CD14-positive monocyte (primary cell): Measurements from ENCODE around the gene COL13A1. TPM values are rescaled to one million over a fixed set of nuclear protein-coding genes. Genes with fewer than 3 reads are reported as not detected.

Experiments
- DNase-seq, 3 donors: peaks; one replicate each; pipeline ENCODE4 v3.0.0-alpha.2; 2011 to 2022
- H2AFZ ChIP-seq: 2 replicates; pipeline ENCODE4 v1.6.0; 2012; ENCODE audit warnings: mild to moderate bottlenecking, low read depth, low read length, inconsistent platforms; ENCODE audit not compliant: insufficient read depth, poor library complexity, severe bottlenecking
- H3K27ac ChIP-seq, 2 donors: 1 replicate in 1 of 2; 2 replicates in 1 of 2; pipeline ENCODE4 v1.5.1; 2012 to 2013; ENCODE audit warnings: low read length in 2 of 2, control low read depth in 1 of 2, inconsistent platforms in 1 of 2, low read depth in 1 of 2, mild to moderate bottlenecking in 1 of 2
- H3K27me3 ChIP-seq, 2 donors: one replicate each; pipeline versions ENCODE4 v1.6.0 to v1.6.1; 2011 to 2013; ENCODE audit warnings: low read length in 2 of 2; ENCODE audit not compliant: control insufficient read depth in 2 of 2, insufficient read depth in 2 of 2
- H3K36me3 ChIP-seq, 2 donors: replicated peaks in 1 of 2; 1 replicate in 1 of 2; 2 replicates in 1 of 2; pipeline versions ENCODE4 v1.5.1 to v1.6.1; 2012 to 2013; ENCODE audit warnings: low read length in 2 of 2, control low read depth in 1 of 2, inconsistent platforms in 1 of 2, mild to moderate bottlenecking in 1 of 2; ENCODE audit not compliant: insufficient read depth in 2 of 2, control insufficient read depth in 1 of 2
- H3K4me1 ChIP-seq, 2 donors: 1 replicate in 1 of 2; 2 replicates in 1 of 2; pipeline versions ENCODE4 v1.5.1 to v1.6.1; 2012 to 2013; ENCODE audit warnings: low read length in 2 of 2, control low read depth in 1 of 2, inconsistent platforms in 1 of 2, mild to moderate bottlenecking in 1 of 2, moderate library complexity in 1 of 2; ENCODE audit not compliant: insufficient read depth in 2 of 2, control insufficient read depth in 1 of 2
- H3K4me2 ChIP-seq: replicated peaks from 2 replicates; pipeline ENCODE3; 2012; ENCODE audit warnings: low read length, moderate library complexity, mild to moderate bottlenecking; ENCODE audit not compliant: poor library complexity, severe bottlenecking; ENCODE audit errors: extremely low read depth
- H3K4me3 ChIP-seq, 3 experiments: fragments of 200-600 bp in 1 of 3; sonication (generic) in 1 of 3; replicated peaks in 1 of 3; 1 replicate in 2 of 3; 2 replicates in 1 of 3; pipeline ENCODE4 v1.5.1; 2011 to 2013; ENCODE audit warnings: low read length in 3 of 3, mild to moderate bottlenecking in 3 of 3, control low read depth in 2 of 3, low read depth in 2 of 3, inconsistent platforms in 1 of 3, moderate library complexity in 1 of 3
- H3K79me2 ChIP-seq: 2 replicates; pipeline ENCODE4 v1.6.0; 2012; ENCODE audit warnings: mild to moderate bottlenecking, control low read depth, inconsistent platforms, low read length, moderate library complexity; ENCODE audit not compliant: insufficient read depth
- H3K9ac ChIP-seq: 2 replicates; pipeline ENCODE4 v1.6.0; 2017; ENCODE audit warnings: low read length, mild to moderate bottlenecking; ENCODE audit not compliant: insufficient read depth, poor library complexity, severe bottlenecking
- H3K9me3 ChIP-seq, 2 donors: replicated peaks in 1 of 2; 1 replicate in 1 of 2; 2 replicates in 1 of 2; pipeline versions ENCODE4 v1.5.1 to v1.6.1; 2012 to 2013; ENCODE audit warnings: low read length in 2 of 2, control low read depth in 1 of 2; ENCODE audit not compliant: control insufficient read depth in 1 of 2, insufficient read depth in 1 of 2
- H4K20me1 ChIP-seq: 2 replicates; pipeline ENCODE4 v1.6.0; 2012; ENCODE audit warnings: mild to moderate bottlenecking, low read length, control low read depth, moderate library complexity; ENCODE audit not compliant: insufficient read depth
- H3K27ac Mint-ChIP-seq, 7 donors: one replicate each; pipeline ENCODE4 v1.8.0; 2020; ENCODE audit warnings: mild to moderate bottlenecking in 7 of 7, mixed read lengths in 7 of 7, moderate library complexity in 6 of 7, inconsistent platforms in 2 of 7
- H3K27me3 Mint-ChIP-seq, 3 donors: one replicate each; pipeline ENCODE4 v1.8.0; 2021 to 2022; ENCODE audit warnings: low read depth in 3 of 3, mild to moderate bottlenecking in 3 of 3, mixed read lengths in 3 of 3, moderate library complexity in 3 of 3, inconsistent platforms in 1 of 3
- H3K36me3 Mint-ChIP-seq, 2 donors: one replicate each; pipeline ENCODE4 v1.8.0; 2020; ENCODE audit warnings: mixed read lengths in 2 of 2, inconsistent platforms in 1 of 2, mild to moderate bottlenecking in 1 of 2
- H3K4me1 Mint-ChIP-seq: one replicate; pipeline ENCODE4 v1.8.0; 2020; ENCODE audit warnings: mild to moderate bottlenecking, mixed read lengths
- H3K4me3 Mint-ChIP-seq, 2 donors: one replicate each; pipeline ENCODE4 v1.8.0; 2020; ENCODE audit warnings: mild to moderate bottlenecking in 2 of 2, mixed read lengths in 2 of 2, moderate library complexity in 1 of 2
- H3K9me3 Mint-ChIP-seq, 7 donors: one replicate each; pipeline ENCODE4 v1.8.0; 2020 to 2022; ENCODE audit warnings: mixed read lengths in 7 of 7, mild to moderate bottlenecking in 6 of 7, moderate library complexity in 6 of 7, inconsistent platforms in 2 of 7
- WGBS: methylation state at CpG from one replicate; pipeline ENCODE4 v1.1.5; 2013; ENCODE audit warnings: missing lambda C conversion rate; ENCODE audit not compliant: insufficient coverage; 5-methylcytosine and 5-hydroxymethylcytosine counted together
- intact Hi-C, 2 donors: fragments of 100-400 bp; cut with micrococcal nuclease; formaldehyde crosslinking; loops; one replicate each; pipeline versions ENCODE4 v1.15.0 to v1.15.1; 2023
- polyA plus RNA-seq, 3 donors: library from polyadenylated mRNA; depleted of rRNA in 1 of 3; unstranded in 2 of 3; stranded (reverse) in 1 of 3; fragments of 300-500 nt in 2 of 3; fragments of >200 nt in 1 of 3; fragmentation: Illumina TruSeq in 2 of 3; gene quantifications; 1 replicate in 2 of 3; 2 replicates in 1 of 3; pipeline ENCODE4 v1.2.3, GENCODE V29; 2012 to 2021
- TF ChIP-seq, protein P1 (sequence below): fragments of 200-600 bp; IDR thresholded peaks from one replicate; pipeline ENCODE4 v1.8.0; 2022; ENCODE audit warnings: antibody characterized with exemption, mild to moderate bottlenecking

COL13A1 gene
- polyA plus RNA-seq, 3 donors: not detected

DNA sequence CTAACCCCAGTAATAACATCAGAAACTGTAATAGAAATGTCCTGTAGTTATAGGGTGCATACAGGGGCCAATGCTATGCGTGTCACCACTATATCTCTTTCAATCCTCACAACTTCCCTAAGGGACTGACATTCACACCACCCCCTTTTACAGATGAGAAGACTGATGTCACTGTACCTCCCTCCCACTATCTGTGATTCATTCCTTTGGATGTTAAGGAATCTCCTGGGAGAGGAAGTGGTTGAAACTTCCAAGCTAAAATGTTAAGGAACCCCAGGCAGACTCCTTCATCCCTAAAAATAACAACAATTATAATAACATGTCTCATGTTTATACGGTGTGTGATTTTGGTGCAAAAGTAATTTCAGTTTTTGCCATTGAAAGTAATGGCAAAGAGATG is 5.4 kb downstream of the COL13A1 start:
- no peak for DNase-seq
- TF ChIP-seq, protein P1, sequence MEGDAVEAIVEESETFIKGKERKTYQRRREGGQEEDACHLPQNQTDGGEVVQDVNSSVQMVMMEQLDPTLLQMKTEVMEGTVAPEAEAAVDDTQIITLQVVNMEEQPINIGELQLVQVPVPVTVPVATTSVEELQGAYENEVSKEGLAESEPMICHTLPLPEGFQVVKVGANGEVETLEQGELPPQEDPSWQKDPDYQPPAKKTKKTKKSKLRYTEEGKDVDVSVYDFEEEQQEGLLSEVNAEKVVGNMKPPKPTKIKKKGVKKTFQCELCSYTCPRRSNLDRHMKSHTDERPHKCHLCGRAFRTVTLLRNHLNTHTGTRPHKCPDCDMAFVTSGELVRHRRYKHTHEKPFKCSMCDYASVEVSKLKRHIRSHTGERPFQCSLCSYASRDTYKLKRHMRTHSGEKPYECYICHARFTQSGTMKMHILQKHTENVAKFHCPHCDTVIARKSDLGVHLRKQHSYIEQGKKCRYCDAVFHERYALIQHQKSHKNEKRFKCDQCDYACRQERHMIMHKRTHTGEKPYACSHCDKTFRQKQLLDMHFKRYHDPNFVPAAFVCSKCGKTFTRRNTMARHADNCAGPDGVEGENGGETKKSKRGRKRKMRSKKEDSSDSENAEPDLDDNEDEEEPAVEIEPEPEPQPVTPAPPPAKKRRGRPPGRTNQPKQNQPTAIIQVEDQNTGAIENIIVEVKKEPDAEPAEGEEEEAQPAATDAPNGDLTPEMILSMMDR: no peak
- H3K27ac ChIP-seq: no peak overlapping the region
- H3K9me3 ChIP-seq: peaks cover 0 to 5% of the 10 kb centered on the region in 2 donors
- Mint-ChIP-seq H3K4me3 (no peak overlapping the region), H3K4me1 (peaks cover under 1% of the 10 kb centered on the region), H3K27me3 (peaks cover 23 to 37% (median 29%) of the 10 kb centered on the region in 3 donors), H3K36me3 (no peaks in the 10 kb centered on the region), H3K27ac (peak overlapping the region in 1 of 7 donors; percentile 75), H3K9me3 (peaks cover 0 to 11% (median 0%) of the 10 kb centered on the region in 7 donors)
- H3K79me2 ChIP-seq: no peaks in the 10 kb centered on the region
- H3K4me3 ChIP-seq: no peak overlapping the region
- peaks cover 21 to 22% of the 10 kb centered on the region in 2 donors for H3K27me3 ChIP-seq
- no CpG with 5 or more reads among the region's 2 CpGs for WGBS
- H3K36me3 ChIP-seq: no peaks in the 10 kb centered on the region
- no peak overlapping the region for H2AFZ ChIP-seq
- H3K4me1 ChIP-seq: peaks cover under 1 to 8% of the 10 kb centered on the region in 2 donors
- H4K20me1 ChIP-seq: no peaks in the 10 kb centered on the region
- intact Hi-C loops: no loop called here
- no peak overlapping the region for H3K4me2 ChIP-seq
- H3K9ac ChIP-seq: no peak overlapping the region

DNA sequence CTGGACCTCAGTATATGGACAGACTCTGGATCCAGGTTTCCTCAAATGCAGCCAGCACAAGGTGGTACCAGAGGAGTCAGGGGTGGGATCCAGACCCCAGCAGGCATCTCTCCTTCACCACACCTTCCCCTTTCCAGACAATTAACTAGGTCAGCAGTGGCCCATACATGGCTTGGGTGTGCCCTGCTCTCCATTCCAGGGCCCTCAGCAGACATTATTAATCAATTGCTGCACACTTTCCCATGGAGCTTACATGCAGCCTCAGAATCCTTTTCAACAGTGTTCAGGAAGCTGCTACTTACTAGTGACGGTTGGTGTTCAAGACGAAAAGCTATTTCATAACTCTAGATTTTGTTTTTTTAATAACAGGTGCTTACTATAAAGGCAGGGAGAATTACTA is 6.0 kb downstream of the COL13A1 start:
- Histone ChIP-seq H3K9me3 (peaks cover 0 to 3% of the 10 kb centered on the region in 2 donors), H3K4me3 (no peak overlapping the region), H3K79me2 (no peaks in the 10 kb centered on the region), H3K27me3 (peaks cover 17% of the 10 kb centered on the region in 2 donors), H3K27ac (no peak overlapping the region), H3K4me1 (peaks cover 0 to 3% of the 10 kb centered on the region in 2 donors), H4K20me1 (no peaks in the 10 kb centered on the region), H2AFZ (no peak overlapping the region), H3K4me2 (no peak overlapping the region), H3K36me3 (no peaks in the 10 kb centered on the region), H3K9ac (no peak overlapping the region)
- H3K27ac Mint-ChIP-seq: no peak overlapping the region
- DNase-seq: no peak
- no CpG with 5 or more reads among the region's 2 CpGs for WGBS
- H3K4me1 Mint-ChIP-seq: no peaks in the 10 kb centered on the region
- TF ChIP-seq, protein P1: no peak
- H3K36me3 Mint-ChIP-seq: no peaks in the 10 kb centered on the region
- H3K4me3 Mint-ChIP-seq: no peak overlapping the region
- intact Hi-C loops: no loop called here
- peaks cover 0 to 9% (median 0%) of the 10 kb centered on the region in 7 donors for H3K9me3 Mint-ChIP-seq
- peaks cover 19 to 31% (median 24%) of the 10 kb centered on the region in 3 donors for H3K27me3 Mint-ChIP-seq
